H1 (cell line): ENCODE results near the gene AHNAK2. TPM values are rescaled to one million over a fixed set of nuclear protein-coding genes. Genes with fewer than 3 reads are reported as not detected.

Experiments
- CTCF ChIP-seq, 3 experiments: IDR thresholded peaks; 1 replicate in 2 of 3; 2 replicates in 1 of 3; pipeline versions ENCODE4 v1.5.1 to v1.6.1; 2011; ENCODE audit warnings: low read length in 3 of 3, mild to moderate bottlenecking in 3 of 3, inconsistent platforms in 2 of 3, low read depth in 1 of 3, moderate library complexity in 1 of 3; ENCODE audit not compliant: insufficient read depth in 1 of 3; ENCODE audit errors: control extremely low read depth in 1 of 3
- SP1 ChIP-seq: IDR thresholded peaks from 2 replicates; pipeline ENCODE4 v1.6.1; 2011; ENCODE audit warnings: low read depth, low read length
- polyA plus RNA-seq, 7 experiments: library from polyadenylated mRNA; depleted of rRNA in 3 of 7; stranded (reverse) in 5 of 7; unstranded in 2 of 7; fragments of >200 nt in 5 of 7; fragments of 200-250 nt in 2 of 7; gene quantifications; 1 replicate in 5 of 7; 2 replicates in 1 of 7; 4 replicates in 1 of 7; pipeline versions ENCODE4 v1.2.1 to v1.2.3, GENCODE V29; 2011 to 2013; ENCODE audit warnings: missing spikeins in 2 of 7, mixed read lengths in 2 of 7
- total RNA-seq: library from RNA; stranded (reverse); fragmentation: NEBNext Ultra II Directional; extraction: Animal tissue kit (Norgen Biotek cat#: 25700); gene quantifications from 2 replicates; pipeline ENCODE4 v1.2.1, GENCODE V29; 2021

Gene AHNAK2
- total and polyA plus RNA-seq, 2 of the 8 experiments (the other 6 are each of a cell fraction or from before 2014, with no cell fraction given): 0.95 to 2.0 TPM

- no peak for TF ChIP-seq SP1
- no peak for TF ChIP-seq CTCF (IDR thresholded peaks at IDR 0.05; ENCODE audit: control extremely low read depth in 1 of 3, insufficient read depth in 1 of 3, low read depth in 1 of 3, low read length in 3 of 3)
These were observed 28.8 kb upstream of the AHNAK2 start (continued) for GRCh38 chr14:105006831-105007592.
